ENCODE data around the gene SLC1A2.

The SLC1A2 gene

GRCh38 chr11:35347173-35347878, 72.0 kb downstream of the SLC1A2 start:
- no peaks in the 10 kb centered on the region for H3K79me2 ChIP-seq (ENCODE audit: insufficient read depth, low read length)

GRCh38 chr11:35346472-35347156, 72.7 kb downstream of the SLC1A2 start:
- Histone ChIP-seq H3K79me2 (ENCODE audit: insufficient read depth, low read length) (no peaks in the 10 kb centered on the region), H3K9ac (ENCODE audit: low read length) (no peak overlapping the region), H3K36me3 (ENCODE audit: low read length) (no peaks in the 10 kb centered on the region), H3K27me3 (ENCODE audit: low read length) (no peaks in the 10 kb centered on the region), H3K27ac (ENCODE audit: low read depth, low read length) (no peak overlapping the region), H3K9me2 (replicated peaks; ENCODE audit: insufficient read depth, low read length) (no peaks in the 10 kb centered on the region), H3K4me2 (ENCODE audit: low read depth, low read length, poor library complexity, severe bottlenecking) (no peak overlapping the region), H3K4me3 (ENCODE audit: insufficient read depth, low read length, poor library complexity, severe bottlenecking) (no peak overlapping the region), H2AFZ (ENCODE audit: low read depth, low read length, severe bottlenecking) (no peak overlapping the region), H3F3A (ENCODE audit: insufficient read depth) (no peaks in the 10 kb centered on the region), H4K20me1 (ENCODE audit: low read depth, low read length) (no peaks in the 10 kb centered on the region), H3K9me3 (ENCODE audit: insufficient read depth, low read length) (no peaks in the 10 kb centered on the region)
- TF ChIP-seq EZH2phosphoT487 (conservative IDR thresholded peaks at IDR 0.05; ENCODE audit: low read length) (no peak), CTCF (IDR thresholded peaks at IDR 0.05; ENCODE audit: insufficient read depth, low read length, poor library complexity, severe bottlenecking) (no peak)

More at GRCh38 chr11:35347173-35347878, 72.0 kb downstream of the SLC1A2 start:
- Histone ChIP-seq H3K4me2 (ENCODE audit: low read depth, low read length, poor library complexity, severe bottlenecking) (no peak overlapping the region), H2AFZ (ENCODE audit: low read depth, low read length, severe bottlenecking) (no peak overlapping the region), H3K36me3 (ENCODE audit: low read length) (no peaks in the 10 kb centered on the region), H3K27ac (ENCODE audit: low read depth, low read length) (no peak overlapping the region), H3K4me3 (ENCODE audit: insufficient read depth, low read length, poor library complexity, severe bottlenecking) (no peak overlapping the region), H3K9me2 (replicated peaks; ENCODE audit: insufficient read depth, low read length) (no peaks in the 10 kb centered on the region), H3K27me3 (ENCODE audit: low read length) (no peaks in the 10 kb centered on the region), H3K9ac (ENCODE audit: low read length) (no peak overlapping the region), H4K20me1 (ENCODE audit: low read depth, low read length) (no peaks in the 10 kb centered on the region), H3K9me3 (ENCODE audit: insufficient read depth, low read length) (no peaks in the 10 kb centered on the region), H3F3A (ENCODE audit: insufficient read depth) (no peaks in the 10 kb centered on the region)
- TF ChIP-seq CTCF (IDR thresholded peaks at IDR 0.05; ENCODE audit: insufficient read depth, low read length, poor library complexity, severe bottlenecking), result no peak
- TF ChIP-seq EZH2phosphoT487 (conservative IDR thresholded peaks at IDR 0.05; ENCODE audit: low read length), result no peak

- no peaks in the 10 kb centered on the region for H4K20me1 ChIP-seq (ENCODE audit: low read depth, low read length)
- no peak overlapping the region for H2AFZ ChIP-seq (ENCODE audit: low read depth, low read length, severe bottlenecking)
- H3K4me3 ChIP-seq (ENCODE audit: insufficient read depth, low read length, poor library complexity, severe bottlenecking), result no peak overlapping the region
- H3K27me3 ChIP-seq (ENCODE audit: low read length), result no peaks in the 10 kb centered on the region
- no peaks in the 10 kb centered on the region for H3K9me3 ChIP-seq (ENCODE audit: insufficient read depth, low read length)
- no peaks in the 10 kb centered on the region for H3F3A ChIP-seq (ENCODE audit: insufficient read depth)
- no peak for TF ChIP-seq EZH2phosphoT487 (conservative IDR thresholded peaks at IDR 0.05; ENCODE audit: low read length)
- no peak for TF ChIP-seq CTCF (IDR thresholded peaks at IDR 0.05; ENCODE audit: insufficient read depth, low read length, poor library complexity, severe bottlenecking)
- no peak overlapping the region for H3K27ac ChIP-seq (ENCODE audit: low read depth, low read length)
- no peak overlapping the region for H3K4me2 ChIP-seq (ENCODE audit: low read depth, low read length, poor library complexity, severe bottlenecking)
- no peaks in the 10 kb centered on the region for H3K9me2 ChIP-seq (replicated peaks; ENCODE audit: insufficient read depth, low read length)
- no peaks in the 10 kb centered on the region for H3K79me2 ChIP-seq (ENCODE audit: insufficient read depth, low read length)
- no peaks in the 10 kb centered on the region for H3K36me3 ChIP-seq (ENCODE audit: low read length)
- no peak overlapping the region for H3K9ac ChIP-seq (ENCODE audit: low read length)
Measured at GRCh38 chr11:35344681-35345574, 74.4 kb downstream of the SLC1A2 start.
